GM12878 (cell line): ENCODE data around the gene ANAPC5. TPM values are rescaled to one million over a fixed set of nuclear protein-coding genes. Genes with fewer than 3 reads are reported as not detected.

Experiments used
- ATAC-seq: fragments of 200-7000 bp; cut with Tn5 transposase; 3 replicates; pipeline ENCODE4 v1.9.1; 2020; ENCODE audit warnings: mild to moderate bottlenecking, moderate library complexity
- BruUV-seq: library from RNA; stranded (reverse); fragments of 400-500 nt; replicated peaks from 2 replicates; lab custom pipeline; 2021; lab: Mats Ljungman, UMichigan
- CTCF ChIA-PET: fragments of 300-600 bp; sonication (Branson Sonifier 250); formaldehyde crosslinking; extraction: SDS; loops from one replicate; lab custom pipeline; 2021; ENCODE audit warnings: inconsistent platforms; lab: Yijun Ruan, JAX
- POLR2A ChIA-PET: fragments of 350-600 bp; formaldehyde crosslinking; extraction: SDS; loops from one replicate; lab custom pipeline; 2021; ENCODE audit warnings: inconsistent platforms; lab: Charles Lee
- RAD21 ChIA-PET: fragments of 300-600 bp; sonication (Branson Sonifier 250); formaldehyde crosslinking; loops from one replicate; lab custom pipeline; 2023; ENCODE audit warnings: antibody characterized with exemption; ENCODE audit not compliant: unreplicated experiment; lab: Charles Lee
- SMC1A ChIA-PET: fragments of 300-600 bp; sonication (Branson Sonifier 250); formaldehyde crosslinking; loops from one replicate; lab custom pipeline; 2023; ENCODE audit not compliant: unreplicated experiment, uncharacterized antibody; lab: Charles Lee
- DNase-seq: peaks from one replicate; pipeline ENCODE4 v3.0.0-alpha.2; 2011; ENCODE audit warnings: low read depth, low spot score
- FAIRE-seq: peaks from 3 replicates; lab custom pipeline; 2011; peaks lifted over from hg19 to GRCh38; lab: Jason Lieb, UNC
- H2AFZ ChIP-seq: 2 replicates; pipeline ENCODE4 v1.6.0; 2011; ENCODE audit warnings: low read depth, low read length, control low read depth; ENCODE audit not compliant: control insufficient read depth
- H3K27ac ChIP-seq: 2 replicates; pipeline ENCODE4 v1.5.1; 2011; ENCODE audit warnings: control low read depth; ENCODE audit not compliant: control insufficient read depth, insufficient read depth
- H3K27me3 ChIP-seq, 2 experiments: replicated peaks in 1 of 2; 2 replicates each; pipeline versions ENCODE4 v1.6.0 to v1.6.1; 2011; ENCODE audit warnings: low read length in 1 of 2; ENCODE audit not compliant: control insufficient read depth in 2 of 2, insufficient read depth in 2 of 2
- H3K36me3 ChIP-seq, 2 experiments: 2 replicates each; pipeline ENCODE4 v1.5.1; 2011; ENCODE audit warnings: low read length in 1 of 2; ENCODE audit not compliant: control insufficient read depth in 2 of 2, insufficient read depth in 2 of 2
- H3K4me1 ChIP-seq: 2 replicates; pipeline ENCODE4 v1.6.1; 2011; ENCODE audit warnings: mild to moderate bottlenecking, low read length, moderate library complexity, mixed read lengths; ENCODE audit not compliant: control insufficient read depth, insufficient read depth
- H3K4me2 ChIP-seq: 2 replicates; pipeline ENCODE4 v1.6.0; 2011; ENCODE audit warnings: control low read depth; ENCODE audit not compliant: control insufficient read depth, insufficient read depth
- H3K4me3 ChIP-seq: fragments of 200-600 bp; sonication (generic); 2 replicates; pipeline ENCODE4 v1.5.1; 2016
- H3K79me2 ChIP-seq: 2 replicates; pipeline ENCODE4 v1.6.0; 2011; ENCODE audit warnings: low read length; ENCODE audit not compliant: control insufficient read depth, insufficient read depth
- H3K9ac ChIP-seq: 2 replicates; pipeline ENCODE4 v1.8.0; 2011; ENCODE audit warnings: low read length, control low read depth, mixed read lengths; ENCODE audit not compliant: control insufficient read depth, insufficient read depth
- H3K9me3 ChIP-seq: replicated peaks from 3 replicates; pipeline ENCODE4 v1.5.1; 2011; ENCODE audit warnings: mild to moderate bottlenecking, low read length; ENCODE audit not compliant: control insufficient read depth, insufficient read depth
- H4K20me1 ChIP-seq: 2 replicates; pipeline ENCODE4 v1.6.0; 2011; ENCODE audit not compliant: control insufficient read depth, insufficient read depth
- CHD1 ChIP-seq: IDR thresholded peaks from 2 replicates; pipeline ENCODE4 v1.6.1; 2012; ENCODE audit warnings: low read depth, low read length, improper control_type of control experiment
- CREM ChIP-seq: IDR thresholded peaks from 2 replicates; pipeline ENCODE4 v1.6.1; 2014; ENCODE audit warnings: antibody characterized with exemption, low read depth
- EP300 ChIP-seq, 2 experiments: fragments of 150-350 bp in 1 of 2; IDR thresholded peaks; 2 replicates each; pipeline ENCODE4 v1.6.1; 2011 to 2012; ENCODE audit warnings: low read depth in 2 of 2, low read length in 2 of 2, borderline replicate concordance in 1 of 2, improper control_type of control experiment in 1 of 2, inconsistent platforms in 1 of 2; ENCODE audit not compliant: control insufficient read depth in 1 of 2
- IRF4 ChIP-seq: IDR thresholded peaks from 2 replicates; pipeline ENCODE4 v1.6.1; 2011; ENCODE audit warnings: low read depth, low read length
- KDM1A ChIP-seq: fragments of 200-600 bp; sonication (generic); IDR thresholded peaks from 2 replicates; pipeline ENCODE4 v1.6.1; 2016; ENCODE audit warnings: borderline replicate concordance
- KLF5 ChIP-seq: fragments of 450-650 bp; IDR thresholded peaks from 2 replicates; pipeline ENCODE4 v1.6.1; 2014; ENCODE audit warnings: mild to moderate bottlenecking; ENCODE audit not compliant: partially characterized antibody
- NFXL1 ChIP-seq: fragments of 450-650 bp; IDR thresholded peaks from 2 replicates; pipeline ENCODE4 v1.6.1; 2017; ENCODE audit warnings: antibody characterized with exemption, mild to moderate bottlenecking, borderline replicate concordance
- RBBP5 ChIP-seq: fragments of 200-600 bp; sonication (generic); conservative IDR thresholded peaks from 2 replicates; pipeline ENCODE4 v1.6.1; 2016
- TCF7 ChIP-seq: IDR thresholded peaks from 2 replicates; pipeline ENCODE4 v1.6.1; 2014; ENCODE audit warnings: antibody characterized with exemption, borderline replicate concordance
- WRNIP1 ChIP-seq: IDR thresholded peaks from 2 replicates; pipeline ENCODE4 v1.6.1; 2011; ENCODE audit warnings: low read depth, low read length, improper control_type of control experiment, borderline replicate concordance
- WGBS: methylation state at CpG from one replicate; pipeline ENCODE4 v1.1.6; 2016; ENCODE audit warnings: low lambda C conversion rate; ENCODE audit not compliant: insufficient replicate concordance, insufficient coverage; ENCODE audit errors: missing lambda C conversion rate; 5-methylcytosine and 5-hydroxymethylcytosine counted together
- in situ Hi-C: fragments of 300-500 bp; cut with MboI; formaldehyde crosslinking; loops from 9 replicates; pipeline ENCODE4 v1.14.3; 2018; ENCODE audit warnings: mixed read lengths
- intact Hi-C: fragments of 100-400 bp; cut with micrococcal nuclease; formaldehyde crosslinking; loops from one replicate; pipeline ENCODE4 v1.14.2; 2022; ENCODE audit not compliant: unreplicated experiment
- polyA plus RNA-seq, 11 experiments: library from polyadenylated mRNA; depleted of rRNA in 4 of 11; unstranded in 6 of 11; stranded (reverse) in 5 of 11; fragments of >200 nt; fragmentation: Nextera tagmentation in 4 of 11; fragmentation: Illumina TruSeq in 1 of 11; extraction: Ambion mirVana in 4 of 11; extraction: Trizol in 1 of 11; gene quantifications; 1 replicate in 1 of 11; 2 replicates in 10 of 11; pipeline versions ENCODE4 v1.2.1 to v1.2.3, GENCODE V29; 2011 to 2016; ENCODE audit warnings: inconsistent platforms in 2 of 11, missing spikeins in 2 of 11, low read depth in 1 of 11
- total RNA-seq, 4 experiments: library from RNA; depleted of rRNA in 3 of 4; stranded (reverse); fragments of >200 nt in 3 of 4; fragmentation: Illumina TruSeq in 1 of 4; extraction: Trizol in 1 of 4; gene quantifications; 2 replicates each; pipeline versions ENCODE4 v1.2.1 to v1.2.3, GENCODE V29; 2013 to 2021
- TF ChIP-seq, protein P1 (sequence below): IDR thresholded peaks from 2 replicates; pipeline ENCODE4 v1.6.1; 2011; ENCODE audit warnings: mild to moderate bottlenecking, low read depth, low read length, moderate library complexity; ENCODE audit not compliant: insufficient replicate concordance
- TF ChIP-seq, protein P2 (sequence below): IDR thresholded peaks from 2 replicates; pipeline ENCODE4 v1.6.1; 2012; ENCODE audit warnings: improper control_type of control experiment, low read depth, low read length; ENCODE audit not compliant: insufficient replicate concordance

Gene ANAPC5
- total and polyA plus RNA-seq, 10 of the 15 experiments (the other 5 are each of a cell fraction or from before 2014, with no cell fraction given): 102 to 227 (median 166) TPM

DNA sequence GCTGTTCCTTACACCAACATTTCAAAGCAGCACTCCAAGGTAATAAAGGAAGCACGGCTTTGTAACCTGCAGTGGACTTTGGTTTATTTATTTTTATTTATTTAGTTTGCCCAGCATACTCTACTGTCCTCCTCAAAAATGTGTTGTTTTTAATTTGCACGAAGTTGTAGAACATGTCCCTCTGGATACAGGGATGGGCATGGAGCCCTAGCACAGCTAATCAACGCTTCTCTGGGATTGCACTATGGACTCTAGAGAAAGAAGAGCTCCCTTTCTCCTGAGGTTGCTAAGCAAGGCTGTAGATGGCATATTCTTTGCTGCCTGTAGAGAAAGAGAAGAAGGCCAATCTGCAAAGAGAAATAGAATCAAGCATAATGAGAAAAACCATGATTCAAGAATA lies 5.9 kb upstream of the ANAPC5 start:
- DNase-seq (no peak), ATAC-seq (no peak), FAIRE-seq (no peak)
- Histone ChIP-seq H3K27ac (no peak overlapping the region), H3K4me2 (no peak overlapping the region), H3K4me3 (no peak overlapping the region), H2AFZ (no peak overlapping the region), H3K36me3 (no peaks in the 10 kb centered on the region), H3K79me2 (no peaks in the 10 kb centered on the region), H3K27me3 (no peaks in the 10 kb centered on the region), H3K4me1 (no peaks in the 10 kb centered on the region), H3K9me3 (no peaks in the 10 kb centered on the region), H4K20me1 (no peaks in the 10 kb centered on the region), H3K9ac (no peak overlapping the region)
- POLR2A ChIA-PET: interaction anchor here (0.6 kb wide), 1 partner anchor 55 kb away, joined by 4 read pairs; no protein-coding TSS in a partner anchor
- in situ Hi-C loops: no loop called here
- RAD21 ChIA-PET: no interaction called here
- BruUV-seq: no TSS peak
- 10% methylated on average over 3 of the region's 3 CpGs for WGBS
- CTCF ChIA-PET: interaction anchor here (1.2 to 2.5 kb wide), 2 partner anchors 22 to 44 kb away, joined by 3 to 12 read pairs; no protein-coding TSS in a partner anchor
- intact Hi-C loops: no loop called here
- SMC1A ChIA-PET: interaction anchor here (1.5 kb wide), 1 partner anchor 34 kb away, joined by 4 read pairs; no protein-coding TSS in a partner anchor
- TF ChIP-seq RBBP5 (no peak), WRNIP1 (no peak), EP300 (IDR thresholded peaks at IDR 0.05; ENCODE audit: borderline replicate concordance in 1 of 2, control insufficient read depth in 1 of 2, low read depth in 2 of 2, low read length in 2 of 2) (no peak), NFXL1 (no peak)
- TF ChIP-seq, protein P1, sequence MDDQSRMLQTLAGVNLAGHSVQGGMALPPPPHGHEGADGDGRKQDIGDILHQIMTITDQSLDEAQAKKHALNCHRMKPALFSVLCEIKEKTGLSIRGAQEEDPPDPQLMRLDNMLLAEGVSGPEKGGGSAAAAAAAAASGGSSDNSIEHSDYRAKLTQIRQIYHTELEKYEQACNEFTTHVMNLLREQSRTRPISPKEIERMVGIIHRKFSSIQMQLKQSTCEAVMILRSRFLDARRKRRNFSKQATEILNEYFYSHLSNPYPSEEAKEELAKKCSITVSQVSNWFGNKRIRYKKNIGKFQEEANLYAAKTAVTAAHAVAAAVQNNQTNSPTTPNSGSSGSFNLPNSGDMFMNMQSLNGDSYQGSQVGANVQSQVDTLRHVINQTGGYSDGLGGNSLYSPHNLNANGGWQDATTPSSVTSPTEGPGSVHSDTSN: no peak

DNA sequence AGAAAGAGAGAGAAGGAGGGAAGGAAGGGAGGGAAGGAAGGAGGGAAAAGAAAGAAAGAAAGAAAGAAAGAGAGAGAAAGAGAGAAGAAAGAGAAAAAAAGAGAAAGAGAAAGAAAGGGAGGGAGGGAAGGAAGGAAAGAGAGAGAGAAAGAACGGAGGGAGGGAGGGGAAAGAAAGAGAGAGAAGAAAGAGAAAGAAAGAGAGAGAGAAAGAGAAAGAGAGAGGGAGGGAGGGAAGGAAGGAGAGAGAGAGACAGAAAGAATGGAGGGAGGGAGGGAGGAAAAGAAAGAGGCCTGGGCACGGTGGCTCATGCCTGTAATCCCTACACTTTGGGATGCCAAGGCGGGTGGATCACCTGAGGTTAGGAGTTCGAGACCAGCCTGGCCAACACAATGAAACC lies 5.1 kb upstream of the ANAPC5 start:
- ATAC-seq: no peak
- CTCF ChIA-PET: interaction anchor here (2.5 kb wide), 1 partner anchor 22 kb away, joined by 12 read pairs; no protein-coding TSS in a partner anchor
- Histone ChIP-seq H3K9me3 (no peaks in the 10 kb centered on the region), H3K27ac (no peak overlapping the region), H3K4me1 (no peaks in the 10 kb centered on the region), H3K4me3 (no peak overlapping the region), H3K27me3 (no peaks in the 10 kb centered on the region), H3K9ac (no peak overlapping the region), H3K36me3 (no peaks in the 10 kb centered on the region), H3K4me2 (no peak overlapping the region), H2AFZ (no peak overlapping the region), H4K20me1 (no peaks in the 10 kb centered on the region), H3K79me2 (peaks cover 1% of the 10 kb centered on the region; the same call in 1 of the 2 replicates)
- SMC1A ChIA-PET: interaction anchor here (0.6 to 0.8 kb wide), 2 partner anchors 51 to 1237 kb away, joined by 3 read pairs; no protein-coding TSS in a partner anchor
- intact Hi-C loops: no loop called here
- RAD21 ChIA-PET: no interaction called here
- 27% methylated on average over 4 of the region's 4 CpGs for WGBS
- no peak for DNase-seq
- no TSS peak for BruUV-seq
- no peak for FAIRE-seq
- POLR2A ChIA-PET: no interaction called here
- in situ Hi-C loops: no loop called here
- TF ChIP-seq CHD1 (no peak), KLF5 (no peak), CREM (no peak), TCF7 (no peak), IRF4 (no peak), KDM1A (no peak)
- TF ChIP-seq, protein P2, sequence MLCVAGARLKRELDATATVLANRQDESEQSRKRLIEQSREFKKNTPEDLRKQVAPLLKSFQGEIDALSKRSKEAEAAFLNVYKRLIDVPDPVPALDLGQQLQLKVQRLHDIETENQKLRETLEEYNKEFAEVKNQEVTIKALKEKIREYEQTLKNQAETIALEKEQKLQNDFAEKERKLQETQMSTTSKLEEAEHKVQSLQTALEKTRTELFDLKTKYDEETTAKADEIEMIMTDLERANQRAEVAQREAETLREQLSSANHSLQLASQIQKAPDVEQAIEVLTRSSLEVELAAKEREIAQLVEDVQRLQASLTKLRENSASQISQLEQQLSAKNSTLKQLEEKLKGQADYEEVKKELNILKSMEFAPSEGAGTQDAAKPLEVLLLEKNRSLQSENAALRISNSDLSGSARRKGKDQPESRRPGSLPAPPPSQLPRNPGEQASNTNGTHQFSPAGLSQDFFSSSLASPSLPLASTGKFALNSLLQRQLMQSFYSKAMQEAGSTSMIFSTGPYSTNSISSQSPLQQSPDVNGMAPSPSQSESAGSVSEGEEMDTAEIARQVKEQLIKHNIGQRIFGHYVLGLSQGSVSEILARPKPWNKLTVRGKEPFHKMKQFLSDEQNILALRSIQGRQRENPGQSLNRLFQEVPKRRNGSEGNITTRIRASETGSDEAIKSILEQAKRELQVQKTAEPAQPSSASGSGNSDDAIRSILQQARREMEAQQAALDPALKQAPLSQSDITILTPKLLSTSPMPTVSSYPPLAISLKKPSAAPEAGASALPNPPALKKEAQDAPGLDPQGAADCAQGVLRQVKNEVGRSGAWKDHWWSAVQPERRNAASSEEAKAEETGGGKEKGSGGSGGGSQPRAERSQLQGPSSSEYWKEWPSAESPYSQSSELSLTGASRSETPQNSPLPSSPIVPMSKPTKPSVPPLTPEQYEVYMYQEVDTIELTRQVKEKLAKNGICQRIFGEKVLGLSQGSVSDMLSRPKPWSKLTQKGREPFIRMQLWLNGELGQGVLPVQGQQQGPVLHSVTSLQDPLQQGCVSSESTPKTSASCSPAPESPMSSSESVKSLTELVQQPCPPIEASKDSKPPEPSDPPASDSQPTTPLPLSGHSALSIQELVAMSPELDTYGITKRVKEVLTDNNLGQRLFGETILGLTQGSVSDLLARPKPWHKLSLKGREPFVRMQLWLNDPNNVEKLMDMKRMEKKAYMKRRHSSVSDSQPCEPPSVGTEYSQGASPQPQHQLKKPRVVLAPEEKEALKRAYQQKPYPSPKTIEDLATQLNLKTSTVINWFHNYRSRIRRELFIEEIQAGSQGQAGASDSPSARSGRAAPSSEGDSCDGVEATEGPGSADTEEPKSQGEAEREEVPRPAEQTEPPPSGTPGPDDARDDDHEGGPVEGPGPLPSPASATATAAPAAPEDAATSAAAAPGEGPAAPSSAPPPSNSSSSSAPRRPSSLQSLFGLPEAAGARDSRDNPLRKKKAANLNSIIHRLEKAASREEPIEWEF: no peak
